ENCODE results near the gene MAGEB10.
"Not testable (repeated sequence)": the region's sequence is repeated elsewhere in the genome, so short reads cannot be mapped to it uniquely, and the experiment has no call there.

The MAGEB10 gene

GRCh38 chrX:27807690-27808089, at the start of gene MAGEB10:
MAGEB10 (plus strand) TSS chrX:27807990; CDS start chrX:27821307, 13,317 bp downstream.
- DNase-seq, result no peak

- DNase-seq, result no peak
Measured at GRCh38 chrX:27765718-27766117, 42.1 kb upstream of the MAGEB10 start.

GRCh38 chrX:27767387-27767786, 40.4 kb upstream of the MAGEB10 start:
- DNase-seq, result no peak

GRCh38 chrX:27775984-27776383, 31.8 kb upstream of the MAGEB10 start:
- no peak for DNase-seq

GRCh38 chrX:27796640-27797257, 11.0 kb upstream of the MAGEB10 start:
- DNase-seq, result no peak

GRCh38 chrX:27797575-27797974, 10.2 kb upstream of the MAGEB10 start:
- no peak for DNase-seq

GRCh38 chrX:27808226-27808625, 436 bp downstream of the MAGEB10 start:
- no peak for DNase-seq

GRCh38 chrX:27808991-27809859, 1.4 kb downstream of the MAGEB10 start:
- not testable (repeated sequence) for DNase-seq

- DNase-seq, result no peak
Measured at GRCh38 chrX:27815209-27815608, 7.4 kb downstream of the MAGEB10 start.

- no peak for DNase-seq
Measured at GRCh38 chrX:27823812-27824211, 16.0 kb downstream of the MAGEB10 start.

- no peak for DNase-seq
Measured at GRCh38 chrX:27838185-27838584, 30.4 kb downstream of the MAGEB10 start.

GRCh38 chrX:27840881-27841280, 33.1 kb downstream of the MAGEB10 start:
- no peak for DNase-seq

GRCh38 chrX:27842859-27843258, 35.1 kb downstream of the MAGEB10 start:
- no peak for DNase-seq

GRCh38 chrX:27860337-27860736, 52.5 kb downstream of the MAGEB10 start:
- no peak for DNase-seq

GRCh38 chrX:27863809-27864208, 56.0 kb downstream of the MAGEB10 start:
- no peak for DNase-seq
